ENCODE results near the gene FBN1.

Gene FBN1

GRCh38 chr15:48463366-48463880 is 182.1 kb downstream of the FBN1 start:
- ChIA-PET POLR2A (ENCODE audit: low non-redundant PET) (no interaction called here), CTCF (no interaction called here)
- no peak for TF ChIP-seq CTCF (conservative IDR thresholded peaks at IDR 0.05; ENCODE audit: low read depth)
- H3K27ac ChIP-seq, result no peak overlapping the region
- no peak for DNase-seq (ENCODE audit: low spot score)

- POLR2A ChIA-PET (ENCODE audit: low non-redundant PET), result no interaction called here
- H3K27ac ChIP-seq, result no peak overlapping the region
- no peak for DNase-seq (ENCODE audit: low spot score)
- CTCF ChIA-PET, result no interaction called here
- TF ChIP-seq CTCF (conservative IDR thresholded peaks at IDR 0.05; ENCODE audit: low read depth), result no peak
Observed at GRCh38 chr15:48462688-48463087, 182.8 kb downstream of the FBN1 start.

- peak; percentile 39 for DNase-seq (ENCODE audit: low spot score)
- ChIA-PET POLR2A (ENCODE audit: low non-redundant PET) (no interaction called here), CTCF (no interaction called here)
- no peak for TF ChIP-seq CTCF (conservative IDR thresholded peaks at IDR 0.05; ENCODE audit: low read depth)
- H3K27ac ChIP-seq, result no peak overlapping the region
Observed at GRCh38 chr15:48459571-48460442, 185.7 kb downstream of the FBN1 start.

GRCh38 chr15:48458876-48459275 is 186.6 kb downstream of the FBN1 start:
- CTCF ChIA-PET, result no interaction called here
- no peak for TF ChIP-seq CTCF (conservative IDR thresholded peaks at IDR 0.05; ENCODE audit: low read depth)
- POLR2A ChIA-PET (ENCODE audit: low non-redundant PET), result interaction anchor here (0.6 kb wide), 1 partner anchor 366 kb away, joined by 3 read pairs; no protein-coding TSS in a partner anchor
- no peak for DNase-seq (ENCODE audit: low spot score)
- H3K27ac ChIP-seq, result no peak overlapping the region

- CTCF ChIA-PET, result interaction anchor here (0.6 kb wide), 1 partner anchor 865 kb away, joined by 3 read pairs; no protein-coding TSS in a partner anchor
- no peak overlapping the region for H3K27ac ChIP-seq
- POLR2A ChIA-PET (ENCODE audit: low non-redundant PET), result no interaction called here
- no peak for DNase-seq (ENCODE audit: low spot score)
- no peak for TF ChIP-seq CTCF (conservative IDR thresholded peaks at IDR 0.05; ENCODE audit: low read depth)
Observed at GRCh38 chr15:48456134-48456533, 189.4 kb downstream of the FBN1 start.

- ChIA-PET POLR2A (ENCODE audit: low non-redundant PET) (no interaction called here), CTCF (no interaction called here)
- TF ChIP-seq CTCF (conservative IDR thresholded peaks at IDR 0.05; ENCODE audit: low read depth), result no peak
- H3K27ac ChIP-seq, result no peak overlapping the region
- no peak for DNase-seq (ENCODE audit: low spot score)
Observed at GRCh38 chr15:48451736-48452135, 193.8 kb downstream of the FBN1 start.
